Body of pancreas (tissue), 4 donors: Measurements from ENCODE around the gene CLN3.
A peak's percentile ranks its signal among the peaks of the same experiment; 100 is the strongest.

Experiments used
- CTCF ChIP-seq, 7 experiments: fragments of 450-650 bp in 4 of 7; fragments of 200-600 bp in 3 of 7; sonication (generic) in 3 of 7; IDR thresholded peaks; one replicate each; pipeline ENCODE4 v1.5.1; 2016 to 2019; ENCODE audit warnings: antibody characterized with exemption in 7 of 7
- POLR2A ChIP-seq, 3 donors: fragments of 450-650 bp; IDR thresholded peaks; one replicate each; pipeline ENCODE4 v1.6.1; 2016; ENCODE audit warnings: antibody characterized with exemption in 3 of 3, mild to moderate bottlenecking in 2 of 3

- TF ChIP-seq POLR2A (IDR thresholded peaks at IDR 0.05) (no peak), CTCF (IDR thresholded peaks at IDR 0.05) (peak in 1 of 7 experiments; percentile 7)
Observed at GRCh38 chr16:28524681-28525171, 32.9 kb upstream of the CLN3 start.
